Keratinocyte (primary cell): ENCODE measurements around the gene ZNF124. TPM values are rescaled to one million over a fixed set of nuclear protein-coding genes. Genes with fewer than 3 reads are reported as not detected.

ENCODE experiments used
- DNase-seq: peaks from one replicate; pipeline ENCODE4 v3.0.0-alpha.2; 2011; ENCODE audit warnings: low read depth, missing footprints, low spot score
- FAIRE-seq: peaks from 2 replicates; lab custom pipeline; 2011; peaks lifted over from hg19 to GRCh38; lab: Jason Lieb, UNC
- H2AFZ ChIP-seq: 2 replicates; pipeline ENCODE4 v1.6.0; 2012; ENCODE audit warnings: low read length, control low read depth, inconsistent platforms; ENCODE audit not compliant: control insufficient read depth
- H3K27ac ChIP-seq: 2 replicates; pipeline ENCODE4 v1.5.1; 2011; ENCODE audit warnings: low read length; ENCODE audit not compliant: control insufficient read depth, insufficient read depth
- H3K27me3 ChIP-seq: 3 replicates; pipeline ENCODE4 v1.6.0; 2011; ENCODE audit warnings: low read length; ENCODE audit not compliant: control insufficient read depth, insufficient read depth; ENCODE audit errors: extremely low read depth
- H3K36me3 ChIP-seq, 2 experiments: 2 replicates in 1 of 2; 3 replicates in 1 of 2; pipeline ENCODE4 v1.5.1; 2011; ENCODE audit warnings: low read length in 2 of 2, mild to moderate bottlenecking in 1 of 2; ENCODE audit not compliant: control insufficient read depth in 2 of 2, insufficient read depth in 2 of 2; ENCODE audit errors: extremely low read depth in 1 of 2
- H3K4me1 ChIP-seq: 3 replicates; pipeline ENCODE4 v1.5.1; 2011; ENCODE audit warnings: low read length; ENCODE audit not compliant: control insufficient read depth, insufficient read depth; ENCODE audit errors: extremely low read depth
- H3K4me2 ChIP-seq: 3 replicates; pipeline ENCODE4 v1.6.0; 2011; ENCODE audit warnings: low read depth, low read length; ENCODE audit not compliant: control insufficient read depth, insufficient read depth; ENCODE audit errors: extremely low read depth
- H3K4me3 ChIP-seq, 3 experiments: fragments of 200-600 bp in 1 of 3; sonication (generic) in 1 of 3; 2 replicates in 2 of 3; 3 replicates in 1 of 3; pipeline ENCODE4 v1.5.1; 2011 to 2016; ENCODE audit warnings: low read length in 3 of 3, mild to moderate bottlenecking in 3 of 3, control low read depth in 2 of 3, inconsistent platforms in 1 of 3, low read depth in 1 of 3, mixed read lengths in 1 of 3, mixed run types in 1 of 3, moderate library complexity in 1 of 3; ENCODE audit not compliant: control insufficient read depth in 2 of 3, insufficient read depth in 2 of 3; ENCODE audit errors: extremely low read depth in 1 of 3
- H3K79me2 ChIP-seq: 2 replicates; pipeline ENCODE4 v1.6.0; 2012; ENCODE audit warnings: low read length; ENCODE audit not compliant: control insufficient read depth, insufficient read depth
- H3K9ac ChIP-seq: 3 replicates; pipeline ENCODE4 v1.6.0; 2011; ENCODE audit warnings: low read length; ENCODE audit not compliant: control insufficient read depth, insufficient read depth; ENCODE audit errors: extremely low read depth
- H3K9me1 ChIP-seq: 3 replicates; pipeline ENCODE4 v1.6.0; 2011; ENCODE audit warnings: low read length; ENCODE audit not compliant: control insufficient read depth, insufficient read depth; ENCODE audit errors: extremely low read depth
- H3K9me3 ChIP-seq: 2 replicates; pipeline ENCODE4 v1.5.1; 2012; ENCODE audit warnings: low read depth, low read length; ENCODE audit not compliant: control insufficient read depth
- H4K20me1 ChIP-seq: 3 replicates; pipeline ENCODE4 v1.6.0; 2011; ENCODE audit warnings: low read length; ENCODE audit not compliant: control insufficient read depth, insufficient read depth; ENCODE audit errors: extremely low read depth
- CTCF ChIP-seq, 3 experiments: IDR thresholded peaks in 1 of 3; conservative IDR thresholded peaks in 1 of 3; optimal IDR thresholded peaks in 1 of 3; 2 replicates in 2 of 3; 3 replicates in 1 of 3; pipeline versions ENCODE3 to v1.5.1; 2011; ENCODE audit warnings: low read length in 3 of 3, mild to moderate bottlenecking in 3 of 3, moderate library complexity in 2 of 3, control low read depth in 1 of 3, inconsistent platforms in 1 of 3; ENCODE audit not compliant: insufficient read depth in 2 of 3; ENCODE audit errors: extremely low read depth in 1 of 3
- EZH2 ChIP-seq: IDR thresholded peaks from one replicate; pipeline ENCODE4 v1.6.1; 2012; ENCODE audit warnings: inconsistent platforms, mild to moderate bottlenecking, low read length, moderate library complexity
- dilution Hi-C: fragments of 300-500 bp; cut with MboI; formaldehyde crosslinking; loops from one replicate; pipeline ENCODE4 v1.7.0; 2020; ENCODE audit warnings: low sequenced_read_pairs; ENCODE audit not compliant: extremely low pct_ligation_motif_present
- polyA plus RNA-seq, 5 experiments: library from polyadenylated mRNA; depleted of rRNA in 3 of 5; stranded (reverse) in 3 of 5; stranded (forward) in 1 of 5; unstranded in 1 of 5; fragments of >200 nt; gene quantifications; 1 replicate in 1 of 5; 2 replicates in 3 of 5; 3 replicates in 1 of 5; pipeline versions ENCODE4 v1.2.1 to v1.2.3, GENCODE V29; 2011 to 2012; ENCODE audit warnings: missing spikeins in 2 of 5, low read depth in 1 of 5, low replicate concordance in 1 of 5

ZNF124 gene
- polyA plus RNA-seq, 1 donor (not counting 4 experiments of a cell fraction or from before 2014, with no cell fraction given), result 4.1 TPM

GRCh38 chr1:247209396-247209795, 37.6 kb upstream of the ZNF124 start:
- Histone ChIP-seq H3K9ac (peak overlapping the region; percentile 84), H2AFZ (no peak overlapping the region), H3K4me1 (peaks cover 10% of the 10 kb centered on the region), H3K79me2 (peaks cover 55% of the 10 kb centered on the region), H4K20me1 (no peaks in the 10 kb centered on the region), H3K4me2 (peak overlapping the region; percentile 88), H3K27me3 (no peaks in the 10 kb centered on the region), H3K27ac (peak overlapping the region; percentile 75), H3K36me3 (peaks cover 3 to 12% of the 10 kb centered on the region in 2 experiments), H3K9me3 (peaks cover 2% of the 10 kb centered on the region), H3K9me1 (no peaks in the 10 kb centered on the region), H3K4me3 (peak overlapping the region; percentile 90 to 99 (median 95))
- no peak for TF ChIP-seq EZH2
- no peak for TF ChIP-seq CTCF (optimal IDR thresholded peaks at IDR 0.05 in 1 of 3, IDR thresholded peaks at IDR 0.05 in 1 of 3, conservative IDR thresholded peaks at IDR 0.05 in 1 of 3; ENCODE audit: extremely low read depth in 1 of 3, insufficient read depth in 2 of 3, low read length in 3 of 3)
- FAIRE-seq, result no peak
- DNase-seq, result no peak
- dilution Hi-C loops, result no loop called here

GRCh38 chr1:247204177-247204647, 32.4 kb upstream of the ZNF124 start:
- FAIRE-seq (no peak), DNase-seq (no peak)
- no peaks in the 10 kb centered on the region for H3K27me3 ChIP-seq
- H3K36me3 ChIP-seq, result peaks cover 8 to 24% of the 10 kb centered on the region in 2 experiments
- H3K4me3 ChIP-seq, result no peak overlapping the region
- no peak overlapping the region for H3K4me2 ChIP-seq
- H3K79me2 ChIP-seq, result peaks cover 60% of the 10 kb centered on the region
- H3K9me3 ChIP-seq, result peaks cover 2% of the 10 kb centered on the region
- H3K9me1 ChIP-seq, result no peaks in the 10 kb centered on the region
- H3K4me1 ChIP-seq, result peaks cover 4% of the 10 kb centered on the region
- TF ChIP-seq CTCF (optimal IDR thresholded peaks at IDR 0.05 in 1 of 3, IDR thresholded peaks at IDR 0.05 in 1 of 3, conservative IDR thresholded peaks at IDR 0.05 in 1 of 3; ENCODE audit: extremely low read depth in 1 of 3, insufficient read depth in 2 of 3, low read length in 3 of 3) (no peak), EZH2 (no peak)
- H3K9ac ChIP-seq, result no peak overlapping the region
- dilution Hi-C loops, result no loop called here
- no peak overlapping the region for H2AFZ ChIP-seq
- H4K20me1 ChIP-seq, result no peaks in the 10 kb centered on the region
- H3K27ac ChIP-seq, result no peak overlapping the region
